AG09319 (cell line): Measurements from ENCODE around the gene RFX1.

ENCODE experiments used
- DNase-seq: peaks from one replicate; pipeline ENCODE4 v3.0.0-alpha.2; 2010; ENCODE audit warnings: low read depth; ENCODE audit errors: extremely low read depth
- TF ChIP-seq, protein P1 (sequence below): IDR thresholded peaks from 2 replicates; pipeline ENCODE4 v1.5.1; 2011; ENCODE audit warnings: low read depth, mild to moderate bottlenecking, inconsistent platforms, low read length, moderate library complexity

Gene RFX1

GRCh38 chr19:13980340-13980739 lies 25.8 kb downstream of the RFX1 start:
- TF ChIP-seq, protein P1, sequence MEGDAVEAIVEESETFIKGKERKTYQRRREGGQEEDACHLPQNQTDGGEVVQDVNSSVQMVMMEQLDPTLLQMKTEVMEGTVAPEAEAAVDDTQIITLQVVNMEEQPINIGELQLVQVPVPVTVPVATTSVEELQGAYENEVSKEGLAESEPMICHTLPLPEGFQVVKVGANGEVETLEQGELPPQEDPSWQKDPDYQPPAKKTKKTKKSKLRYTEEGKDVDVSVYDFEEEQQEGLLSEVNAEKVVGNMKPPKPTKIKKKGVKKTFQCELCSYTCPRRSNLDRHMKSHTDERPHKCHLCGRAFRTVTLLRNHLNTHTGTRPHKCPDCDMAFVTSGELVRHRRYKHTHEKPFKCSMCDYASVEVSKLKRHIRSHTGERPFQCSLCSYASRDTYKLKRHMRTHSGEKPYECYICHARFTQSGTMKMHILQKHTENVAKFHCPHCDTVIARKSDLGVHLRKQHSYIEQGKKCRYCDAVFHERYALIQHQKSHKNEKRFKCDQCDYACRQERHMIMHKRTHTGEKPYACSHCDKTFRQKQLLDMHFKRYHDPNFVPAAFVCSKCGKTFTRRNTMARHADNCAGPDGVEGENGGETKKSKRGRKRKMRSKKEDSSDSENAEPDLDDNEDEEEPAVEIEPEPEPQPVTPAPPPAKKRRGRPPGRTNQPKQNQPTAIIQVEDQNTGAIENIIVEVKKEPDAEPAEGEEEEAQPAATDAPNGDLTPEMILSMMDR, result no peak
- DNase-seq, result no peak

DNA sequence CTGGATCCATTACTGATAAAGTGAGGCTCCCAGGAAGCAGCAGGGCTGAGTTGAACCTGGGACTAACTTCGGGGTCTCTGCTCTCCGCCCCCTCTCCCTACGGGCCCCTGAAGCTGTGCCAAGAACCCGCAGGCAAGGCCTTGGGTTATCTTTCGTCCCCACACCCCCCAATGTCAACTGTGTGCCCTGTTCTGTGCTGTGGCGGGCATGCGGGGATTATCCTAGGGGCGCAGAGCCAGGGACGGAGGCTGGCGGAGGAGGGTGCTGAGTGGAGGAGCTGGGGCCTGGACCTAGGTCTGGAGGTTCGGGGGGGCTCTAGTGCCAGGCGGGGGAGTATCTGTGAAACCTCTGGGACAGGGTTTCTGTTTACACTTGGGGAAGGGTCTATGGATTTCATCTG lies 26.4 kb downstream of the RFX1 start:
- DNase-seq, result no peak
- TF ChIP-seq, protein P1, result no peak

GRCh38 chr19:13979244-13979615 lies 26.9 kb downstream of the RFX1 start:
- TF ChIP-seq, protein P1, result no peak
- no peak for DNase-seq

DNA sequence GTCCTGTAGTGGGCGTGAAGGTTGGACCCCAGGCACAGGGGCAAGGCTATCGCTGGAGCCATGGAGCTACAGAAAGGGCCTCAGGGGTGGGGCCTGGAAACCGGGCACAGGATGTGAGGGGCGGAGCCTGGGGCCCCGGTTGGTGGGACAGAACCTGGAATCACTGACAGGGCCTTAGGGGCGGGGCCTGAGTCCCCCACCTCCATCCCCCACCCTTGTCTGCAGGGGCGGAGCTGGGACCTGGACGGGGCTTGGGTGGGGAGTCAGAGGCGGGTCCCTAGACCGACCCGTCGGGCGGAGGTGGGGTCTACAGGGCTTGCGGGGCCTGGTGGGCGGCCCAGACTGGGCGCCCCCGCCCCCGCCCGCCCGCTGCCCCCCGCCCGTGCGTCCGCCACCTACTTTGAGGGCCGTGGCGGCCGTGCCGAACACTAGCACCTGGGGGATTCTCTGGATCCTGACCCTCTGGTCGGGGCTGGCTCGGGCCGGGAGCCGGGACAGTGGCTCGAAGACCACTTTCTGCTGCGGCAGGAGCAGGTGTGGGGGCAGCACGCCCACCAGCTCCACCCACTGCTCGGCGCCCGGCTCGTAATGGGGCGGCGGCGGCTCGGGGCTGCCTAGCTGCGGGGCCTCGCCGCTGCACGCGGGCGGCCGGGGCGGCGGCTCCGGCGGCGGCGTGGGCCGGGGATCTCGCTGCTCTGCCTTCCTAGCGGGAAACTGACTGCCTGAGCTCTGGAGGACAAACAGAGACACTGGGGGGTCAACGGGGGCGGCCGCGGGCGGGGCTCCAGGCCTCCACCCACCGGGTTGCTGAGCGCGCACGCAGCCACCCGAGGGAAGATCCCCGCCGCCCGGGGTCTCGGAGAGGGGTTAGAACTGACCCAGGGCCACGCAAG lies 27.5 kb downstream of the RFX1 start:
- no peak for DNase-seq
- TF ChIP-seq, protein P1, result no peak

DNA sequence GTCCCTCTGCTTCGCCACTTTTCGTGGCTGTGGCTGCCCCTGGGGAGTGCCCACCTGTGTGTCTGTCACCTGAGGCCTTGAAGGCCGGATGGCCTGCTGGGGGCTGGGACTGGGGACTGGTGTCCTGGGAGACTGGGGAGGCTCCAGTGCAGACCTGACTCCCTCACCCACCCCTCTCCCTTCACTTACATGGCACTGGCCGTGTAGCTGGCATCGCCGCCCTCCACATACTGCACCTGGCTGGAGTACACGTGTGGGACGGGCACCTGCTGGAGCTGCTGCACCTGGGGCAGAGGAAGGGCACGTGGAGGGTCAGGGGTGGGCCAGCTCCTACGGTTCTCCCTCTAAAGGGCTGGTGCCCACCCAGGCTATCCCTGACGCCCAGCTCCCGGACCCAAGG lies 28.3 kb downstream of the RFX1 start:
- no peak for DNase-seq

GRCh38 chr19:13976446-13976845 lies 29.7 kb downstream of the RFX1 start:
- TF ChIP-seq, protein P1, result no peak
- DNase-seq, result no peak

More for the DNA sequence above, 28.3 kb downstream of the RFX1 start:
- TF ChIP-seq, protein P1, result no peak

DNA sequence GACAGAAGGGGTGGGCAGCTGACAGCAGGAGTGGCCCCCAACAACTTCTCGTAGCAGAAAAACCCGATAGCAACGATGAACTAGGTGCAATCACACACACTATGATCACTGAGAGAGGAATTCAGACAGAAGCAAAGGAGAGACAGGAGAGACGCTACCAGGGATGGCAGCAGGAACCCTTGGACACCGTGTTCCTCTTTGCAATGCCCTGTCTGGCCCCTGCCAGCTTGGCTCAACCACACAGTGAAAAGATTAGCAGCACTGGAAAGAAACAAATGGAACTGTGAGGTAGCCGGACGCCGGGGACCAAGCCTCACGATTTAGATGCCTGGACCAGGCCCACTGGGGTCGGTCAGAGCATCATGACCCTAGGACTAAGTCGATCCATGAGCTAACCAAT lies 30.2 kb downstream of the RFX1 start:
- TF ChIP-seq, protein P1, result no peak
- DNase-seq, result no peak
